K562 (cell line): ENCODE results near the gene TIGD7. TPM values are rescaled to one million over a fixed set of nuclear protein-coding genes. Genes with fewer than 3 reads are reported as not detected.
A peak's percentile ranks its signal among the peaks of the same experiment; 100 is the strongest.

ENCODE experiments used
- MEIS2 ChIP-seq: fragments of 450-650 bp; IDR thresholded peaks from 2 replicates; pipeline ENCODE4 v1.6.1; 2014; ENCODE audit warnings: mild to moderate bottlenecking; ENCODE audit not compliant: partially characterized antibody
- MGA ChIP-seq: fragments of 450-650 bp; IDR thresholded peaks from 2 replicates; pipeline ENCODE4 v1.6.1; 2016; ENCODE audit warnings: mild to moderate bottlenecking, moderate library complexity
- SIX5 ChIP-seq, 2 experiments: IDR thresholded peaks; 2 replicates each; pipeline ENCODE4 v1.6.1; 2011; ENCODE audit warnings: low read length in 2 of 2, borderline replicate concordance in 1 of 2, low read depth in 1 of 2, mild to moderate bottlenecking in 1 of 2, moderate library complexity in 1 of 2; ENCODE audit not compliant: insufficient read depth in 1 of 2
- ZBTB11 ChIP-seq, 3 experiments: fragments of 200-800 bp in 1 of 3; fragments of 250-450 bp in 1 of 3; fragments of 450-650 bp in 1 of 3; sonication (Bioruptor Pico) in 1 of 3; sonication (Bioruptor generic) in 1 of 3; formaldehyde crosslinking in 1 of 3; IDR thresholded peaks; 2 replicates each; pipeline versions ENCODE4 v1.6.1 to v1.8.0; 2016 to 2022; ENCODE audit warnings: mild to moderate bottlenecking in 2 of 3, missing genetic modification characterization in 2 of 3, missing compliant biosample characterization in 1 of 3, moderate library complexity in 1 of 3
- polyA plus RNA-seq, 8 experiments: library from polyadenylated mRNA; depleted of rRNA in 4 of 8; stranded (reverse) in 5 of 8; unstranded in 3 of 8; fragments of >200 nt; fragmentation: Nextera tagmentation in 2 of 8; fragmentation: Illumina TruSeq in 1 of 8; extraction: Ambion mirVana in 2 of 8; extraction: Trizol in 1 of 8; gene quantifications; 2 replicates each; pipeline versions ENCODE4 v1.2.1 to v1.2.3, GENCODE V29; 2011 to 2014; ENCODE audit warnings: inconsistent platforms in 1 of 8, missing spikeins in 1 of 8
- total RNA-seq, 7 experiments: library from RNA; depleted of rRNA in 6 of 7; stranded (reverse); fragments of >200 nt in 6 of 7; fragmentation: Illumina TruSeq in 2 of 7; extraction: Trizol in 2 of 7; gene quantifications; 2 replicates each; pipeline versions ENCODE4 v1.2.1 to v1.2.3, GENCODE V29; 2011 to 2021; ENCODE audit warnings: low replicate concordance in 1 of 7

Gene TIGD7
- total and polyA plus RNA-seq, 9 of the 15 experiments (the other 6 are each of a cell fraction or from before 2014, with no cell fraction given) = 0.84 to 10.7 (median 6.7) TPM

- peak in 1 of 3 experiments; percentile 71; a peak in 2 of 6 replicates for TF ChIP-seq ZBTB11 (CRISPR knock-in tag; IDR thresholded peaks at IDR 0.05)
- no peak for TF ChIP-seq MEIS2
- TF ChIP-seq SIX5 (IDR thresholded peaks at IDR 0.05; ENCODE audit: borderline replicate concordance in 1 of 2, insufficient read depth in 1 of 2, low read depth in 1 of 2, low read length in 2 of 2) = no peak
- peak; percentile 99 for TF ChIP-seq MGA
Observed at GRCh38 chr16:3305109-3306068, at the start of gene TIGD7, which contains the start of gene ZNF75A (continued).
